GM21367 (cell line): ENCODE data around the gene LDLRAD3.

Experiments
- ATAC-seq: cut with Tn5 transposase; IDR thresholded peaks from one replicate; pipeline ENCODE4 v1.9.1; 2021; ENCODE audit not compliant: unreplicated experiment

LDLRAD3 gene

GRCh38 chr11:36071917-36072500, 128.1 kb downstream of the LDLRAD3 start:
- ATAC-seq = no peak

GRCh38 chr11:36073411-36074203, 129.7 kb downstream of the LDLRAD3 start:
- no peak for ATAC-seq

GRCh38 chr11:36074941-36075431, 131.1 kb downstream of the LDLRAD3 start:
- no peak for ATAC-seq

- no peak for ATAC-seq
Measured at GRCh38 chr11:36077368-36077767, 133.5 kb downstream of the LDLRAD3 start.

DNA sequence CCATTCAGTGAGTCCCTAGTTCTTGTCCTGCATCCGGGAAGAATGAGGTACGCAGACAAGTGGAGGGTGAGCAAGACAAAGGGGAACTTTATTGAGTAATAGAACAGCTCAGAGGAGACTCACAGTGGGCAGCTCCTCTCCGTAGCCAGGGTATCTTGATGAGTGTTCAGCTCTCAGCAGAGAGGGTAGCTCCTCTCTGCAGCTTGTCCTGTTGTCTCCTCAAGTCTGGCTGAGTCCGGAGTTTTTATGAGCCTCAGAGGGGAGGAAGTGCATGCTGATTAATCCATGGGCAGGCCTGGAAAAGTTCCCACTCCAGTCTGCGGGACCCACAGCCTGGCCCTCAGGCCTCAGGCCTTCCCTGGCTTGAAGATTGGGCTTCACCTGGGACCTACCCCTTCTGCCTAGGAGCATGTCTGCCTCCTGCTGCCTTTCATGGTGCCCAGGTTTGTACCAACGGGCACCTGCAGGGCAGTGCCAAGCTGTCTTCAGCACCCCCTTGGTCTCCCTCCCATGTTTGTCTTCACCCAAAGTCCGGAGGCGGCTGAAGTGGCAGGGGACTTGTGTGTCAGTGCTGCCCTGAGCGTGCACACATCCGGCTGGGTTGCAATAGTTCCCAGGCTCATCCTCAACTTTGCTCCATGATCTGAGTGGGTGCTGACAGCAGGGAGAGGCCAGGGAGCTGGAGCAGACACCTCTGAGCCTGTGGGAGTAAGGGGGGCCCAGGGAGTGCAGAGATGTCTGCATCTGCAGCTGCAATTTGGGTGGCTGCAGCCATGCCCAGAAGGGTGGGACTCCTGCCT, 134.2 kb downstream of the LDLRAD3 start:
- no peak for ATAC-seq

DNA sequence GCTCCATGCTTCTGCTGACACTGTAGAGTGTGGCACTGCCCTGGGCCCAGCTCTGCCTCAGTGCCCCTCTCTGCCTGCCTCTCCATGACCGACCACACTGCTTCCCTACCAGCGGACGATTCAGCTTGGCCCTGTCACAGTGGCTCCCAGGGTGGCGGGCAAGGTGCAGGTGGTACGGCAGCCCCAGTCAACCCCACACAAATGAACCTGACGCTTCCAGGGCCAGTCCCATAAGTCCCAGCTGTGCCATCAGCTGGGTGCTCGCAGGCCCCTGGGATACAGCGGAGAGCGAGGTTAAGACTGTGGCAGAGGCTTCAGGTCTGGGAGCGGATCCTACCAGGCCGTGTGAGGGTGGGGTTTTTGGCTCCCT, 134.8 kb downstream of the LDLRAD3 start:
- ATAC-seq = no peak

- ATAC-seq = no peak
Measured at GRCh38 chr11:36079878-36080675, 136.2 kb downstream of the LDLRAD3 start.

DNA sequence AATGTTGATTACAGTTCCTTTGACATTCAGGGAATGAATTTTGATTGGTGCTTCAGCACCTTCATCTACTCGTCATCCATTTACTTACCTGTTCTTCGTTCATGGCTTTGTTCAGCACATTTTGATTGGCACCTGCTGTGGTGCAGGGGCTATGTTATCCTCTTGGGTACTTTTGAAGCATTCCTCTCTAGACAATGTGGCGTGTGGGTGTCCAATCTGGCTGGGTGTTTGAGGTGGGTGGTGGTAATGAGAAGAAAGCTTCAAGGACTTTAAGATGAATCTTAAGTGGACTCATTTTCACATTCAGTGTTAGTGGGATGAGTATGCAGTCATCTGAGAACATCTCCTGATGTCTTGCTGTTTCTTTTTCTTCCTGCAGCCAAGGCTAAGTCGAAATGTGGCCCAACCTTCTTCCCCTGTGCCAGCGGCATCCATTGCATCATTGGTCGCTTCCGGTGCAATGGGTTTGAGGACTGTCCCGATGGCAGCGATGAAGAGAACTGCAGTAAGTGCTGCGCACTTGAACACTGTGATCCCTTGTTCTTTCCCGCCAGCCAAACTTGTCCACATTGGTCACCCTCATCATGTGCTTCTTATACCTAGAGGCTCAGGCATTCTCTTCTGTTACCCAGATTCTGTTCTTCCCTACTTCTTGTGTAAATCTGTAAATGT, 137.5 kb downstream of the LDLRAD3 start:
- no peak for ATAC-seq

DNA sequence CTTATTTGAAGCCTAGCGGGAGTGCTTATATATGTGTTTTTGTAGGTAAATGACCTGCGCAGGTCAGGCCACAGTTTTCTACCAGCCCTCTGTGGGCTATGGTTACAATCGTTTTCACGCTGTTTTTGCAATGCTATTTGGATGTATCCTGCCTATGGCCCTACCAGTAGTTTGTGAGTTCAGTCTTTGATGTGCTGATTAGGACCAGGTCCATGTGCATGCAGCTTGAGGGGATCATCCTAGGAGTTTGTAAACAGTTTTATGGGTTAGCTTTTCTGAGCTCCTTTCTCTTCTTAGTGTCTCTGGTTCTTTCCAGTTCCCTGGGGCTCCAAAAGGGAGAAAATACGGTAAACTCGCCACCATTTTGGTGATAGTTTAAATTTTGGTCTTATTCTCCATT, 142.5 kb downstream of the LDLRAD3 start:
- ATAC-seq = no peak

- no peak for ATAC-seq
Measured at GRCh38 chr11:36088266-36088972, 144.6 kb downstream of the LDLRAD3 start.

DNA sequence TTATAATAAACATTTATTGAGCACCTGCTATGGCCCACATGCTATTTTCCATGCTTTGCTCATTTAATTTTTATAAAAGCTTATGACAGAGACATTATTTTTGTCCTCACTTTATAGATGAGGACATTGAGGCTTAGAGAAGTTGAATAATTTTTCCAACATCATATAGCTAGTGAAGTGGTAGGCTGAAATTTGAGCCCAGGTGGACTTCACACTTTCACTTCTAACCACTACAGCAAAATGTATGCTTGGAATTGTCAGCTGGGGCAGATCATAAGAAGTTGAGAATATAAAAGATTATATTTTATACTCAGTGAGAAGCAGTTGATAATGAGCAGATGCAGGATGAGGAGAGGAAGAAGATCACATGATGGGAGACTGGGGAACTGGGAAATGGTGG, 146.1 kb downstream of the LDLRAD3 start:
- ATAC-seq = no peak

DNA sequence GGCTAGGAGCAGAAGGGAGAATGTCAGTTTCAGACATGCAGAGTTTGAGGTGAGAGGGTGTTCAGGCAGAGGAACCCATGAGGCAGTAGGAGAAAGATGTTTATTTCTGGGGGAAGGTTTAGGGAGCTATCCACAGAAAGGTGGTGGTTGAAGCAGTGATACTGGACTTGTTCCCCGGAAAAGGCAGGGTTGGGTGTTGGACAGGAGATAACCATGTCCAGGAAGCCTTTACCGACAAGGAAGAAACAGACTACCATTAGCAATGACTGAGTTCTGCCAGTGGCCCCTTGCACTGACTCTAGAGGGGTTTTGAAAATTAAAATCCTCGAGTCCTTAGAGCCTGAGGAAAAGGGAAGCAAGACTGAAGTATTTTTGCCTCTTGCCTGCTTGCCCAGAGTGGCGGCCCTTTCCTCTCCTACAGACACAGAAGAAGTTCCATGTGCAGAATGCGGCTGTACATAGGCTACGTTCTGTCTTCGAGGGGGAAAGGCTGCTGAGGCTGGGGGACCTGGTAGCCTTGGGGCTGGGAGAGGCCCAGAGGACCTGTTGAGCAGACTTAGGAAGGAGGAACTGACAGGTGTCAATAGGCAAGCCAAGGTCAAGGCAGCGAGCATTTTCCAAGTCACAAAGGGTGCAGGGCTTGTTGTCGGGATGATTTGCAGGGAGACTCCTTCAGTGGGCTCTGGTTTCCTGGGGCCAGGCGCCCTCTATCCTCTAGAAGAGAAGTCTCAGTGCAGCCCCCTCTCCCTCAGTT, 146.7 kb downstream of the LDLRAD3 start:
- no peak for ATAC-seq

DNA sequence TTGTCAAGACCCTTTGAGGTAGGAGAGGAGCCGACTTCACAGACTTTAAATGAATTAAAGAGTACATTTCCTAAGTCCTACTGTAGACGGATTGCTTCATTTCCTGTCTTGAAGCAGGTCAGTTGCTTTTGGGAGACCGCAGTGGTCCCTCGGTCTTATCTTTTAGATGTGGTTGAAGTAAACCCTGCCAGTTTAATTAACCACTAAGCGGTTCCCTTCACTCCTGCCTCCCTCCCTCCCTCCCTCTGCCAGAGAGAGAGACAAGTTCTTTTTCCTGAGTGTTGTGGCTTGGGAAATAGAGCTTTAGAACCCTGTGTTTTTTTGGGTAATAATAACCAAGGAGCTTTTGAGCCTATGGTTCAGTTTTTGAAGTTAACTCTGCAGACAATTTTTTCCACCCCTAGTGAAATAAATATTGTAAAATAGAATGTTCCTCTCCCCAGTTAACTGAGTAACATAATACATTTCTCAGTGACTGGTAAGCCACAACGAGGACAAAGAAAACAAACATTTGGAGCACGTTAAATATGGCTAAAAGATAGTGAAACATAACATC, 147.5 kb downstream of the LDLRAD3 start:
- ATAC-seq = no peak

- ATAC-seq = no peak
Measured at GRCh38 chr11:36092314-36093030, 148.6 kb downstream of the LDLRAD3 start.

DNA sequence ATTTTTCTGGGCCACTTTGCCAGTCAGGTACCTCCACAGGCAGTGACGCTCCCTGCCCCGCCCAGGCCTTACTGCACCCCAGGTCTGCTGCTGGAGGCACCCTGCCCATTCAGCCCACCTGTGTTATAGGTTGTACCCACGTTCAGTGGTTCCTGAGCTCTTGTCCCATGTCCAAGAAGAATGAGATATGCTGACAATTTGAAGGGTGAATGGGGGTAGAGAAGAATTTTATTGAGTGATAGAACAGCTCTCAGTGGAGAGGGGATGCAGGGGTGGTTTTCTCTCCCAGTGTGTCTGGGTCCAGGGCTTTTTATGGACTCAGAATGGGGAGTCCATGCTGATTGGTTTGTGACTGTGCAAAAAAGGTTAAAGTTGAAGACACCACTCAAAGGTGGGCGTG, 149.7 kb downstream of the LDLRAD3 start:
- ATAC-seq = no peak

DNA sequence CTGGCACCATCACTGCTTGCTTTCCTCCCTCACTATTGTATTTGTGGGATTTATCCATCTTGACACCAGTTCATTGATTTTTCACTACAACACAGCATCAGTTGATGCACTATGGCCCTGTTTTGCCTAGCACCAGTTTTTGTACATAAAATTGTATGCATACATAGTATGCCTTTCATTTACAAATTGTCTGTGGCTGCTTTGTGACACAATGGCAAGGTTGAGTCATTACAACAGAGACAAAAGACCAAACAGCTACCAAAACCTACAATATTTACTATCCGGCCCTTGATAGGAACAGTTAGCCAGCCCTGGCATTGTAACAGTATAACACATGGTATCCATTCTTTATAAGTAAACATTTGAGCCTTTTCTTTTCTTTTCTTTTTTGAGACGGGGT, 150.3 kb downstream of the LDLRAD3 start:
- ATAC-seq = no peak

- ATAC-seq = no peak
Measured at GRCh38 chr11:36095716-36096115, 151.9 kb downstream of the LDLRAD3 start.

- ATAC-seq = no peak
Measured at GRCh38 chr11:36097219-36097650, 153.4 kb downstream of the LDLRAD3 start.
